Heart left ventricle (tissue), 16 donors: Measurements from ENCODE around the gene IRF2. TPM values are rescaled to one million over a fixed set of nuclear protein-coding genes. Genes with fewer than 3 reads are reported as not detected.
A peak's percentile ranks its signal among the peaks of the same experiment; 100 is the strongest.

Experiments
- ATAC-seq, 4 donors: fragments of 200-7000 bp; cut with Tn5 transposase; one replicate each; pipeline ENCODE4 v1.9.1; 2020 to 2022; ENCODE audit warnings: moderate library complexity in 4 of 4, mild to moderate bottlenecking in 3 of 4, moderate number of reproducible peaks in 1 of 4
- DNase-seq, 5 donors: peaks; one replicate each; pipeline ENCODE4 v3.0.0-alpha.2; 2020
- H3K27ac ChIP-seq, 12 donors: fragments of 200-600 bp; sonication (generic) in 4 of 12; one replicate each; pipeline versions ENCODE4 v1.5.0 to v1.8.0; 2016 to 2022; ENCODE audit warnings: mild to moderate bottlenecking in 2 of 12
- H3K27me3 ChIP-seq, 9 donors: fragments of 200-600 bp; sonication (generic) in 2 of 9; one replicate each; pipeline versions ENCODE4 v1.5.1 to v1.8.0; 2016 to 2022; ENCODE audit warnings: mild to moderate bottlenecking in 3 of 9
- H3K36me3 ChIP-seq, 9 donors: fragments of 200-600 bp; sonication (generic) in 2 of 9; one replicate each; pipeline versions ENCODE4 v1.5.0 to v1.8.0; 2018 to 2022; ENCODE audit warnings: mild to moderate bottlenecking in 2 of 9
- H3K4me1 ChIP-seq, 12 donors: fragments of 200-600 bp; sonication (generic) in 4 of 12; one replicate each; pipeline versions ENCODE4 v1.5.0 to v1.8.0; 2016 to 2022; ENCODE audit warnings: mild to moderate bottlenecking in 3 of 12
- H3K4me3 ChIP-seq, 12 donors: fragments of 200-600 bp; sonication (generic) in 4 of 12; one replicate each; pipeline versions ENCODE4 v1.5.0 to v1.8.0; 2017 to 2022; ENCODE audit warnings: mild to moderate bottlenecking in 9 of 12, moderate library complexity in 4 of 12
- H3K9me3 ChIP-seq, 12 donors: fragments of 200-600 bp; sonication (generic) in 4 of 12; one replicate each; pipeline versions ENCODE4 v1.5.0 to v1.8.0; 2016 to 2022; ENCODE audit warnings: mild to moderate bottlenecking in 1 of 12
- CTCF ChIP-seq, 12 donors: fragments of 200-600 bp; sonication (generic) in 4 of 12; IDR thresholded peaks; one replicate each; pipeline versions ENCODE4 v1.5.0 to v1.8.0; 2018 to 2022; ENCODE audit warnings: antibody characterized with exemption in 12 of 12, mild to moderate bottlenecking in 5 of 12
- POLR2A ChIP-seq, 2 donors: fragments of 450-650 bp; IDR thresholded peaks; one replicate each; pipeline ENCODE4 v1.6.1; 2017; ENCODE audit warnings: antibody characterized with exemption in 2 of 2, mild to moderate bottlenecking in 2 of 2, moderate library complexity in 2 of 2
- WGBS, 4 donors: extraction: QIAGEN DNeasy Blood & Tissue Kit in 2 of 4; methylation state at CpG; one replicate each; pipeline versions ENCODE4 v1.1.5 to v1.1.7; 2013 to 2018; 5-methylcytosine and 5-hydroxymethylcytosine counted together
- intact Hi-C, 10 donors: fragments of 100-400 bp; cut with DNase I; formaldehyde crosslinking; loops; one replicate each; pipeline versions ENCODE4 v1.11.1 to v1.14.2; 2022
- polyA plus RNA-seq, 2 donors: library from polyadenylated mRNA; stranded (reverse); fragments of 200-250 nt; gene quantifications; one replicate each; pipeline ENCODE4 v1.2.3, GENCODE V29; 2013
- total RNA-seq, 9 donors: library from RNA; depleted of rRNA in 2 of 9; stranded (reverse); fragments of >200 nt in 2 of 9; fragmentation: NEBNext Ultra II Directional in 3 of 9; extraction: Animal tissue kit (Norgen Biotek cat#: 25700) in 3 of 9; gene quantifications; one replicate each; pipeline versions ENCODE4 v1.1.0 to v1.2.4, GENCODE V29; 2016 to 2023
- donor health status: ischemic (EF 13 %, LVEDD 7.1; RV severe dilation, severe dysfunction).
- donor health status: healthy with polysubstance abuse.
- donor health status: DM: no; HTN: yes; CAD: no.
- donor health status: DM: no; HTN: no; CAD: no.
- donor health status: ischemic (EF 25% LVEDD 6.9; RV normal size, moderate dysfunction).
- donor health status: ischemic (EF 25% LVEDD 5.7; RV mildly dilated, moderate dysfunction).
- donor health status: healthy.
- donor health status: DM: yes; HTN: yes; CAD: no.
- donor health status: ischemic (EF 35%, LVEDD 5.7; RV mildly dilated, moderate dysfunction).
- donor health status: nonischemic (EF 11% LVEDD 7.7; RV severe dilation, severe dysfunction).
- donor health status: DM: yes; HTN: yes; CAD: no.
- donor health status: PGD.
- donor health status: ischemic (EF 29% LVEDD 5.4; RV normal size, mild dysfunction).
- donor health status: nonischemic (EF 23%, LVEDD 6.1; RV moderate dilation, normal function).

IRF2 gene
- total and polyA plus RNA-seq, 11 donors = 11.5 to 47.2 (median 26.0) TPM

GRCh38 chr4:184433258-184433892 is 41.0 kb downstream of the IRF2 start:
- no peaks in the 10 kb centered on the region for H3K9me3 ChIP-seq
- no peak for ATAC-seq
- no peak for DNase-seq
- no peak for TF ChIP-seq CTCF (IDR thresholded peaks at IDR 0.05)
- intact Hi-C loops = no loop called here
- WGBS, 4 donors = 90 to 96% (median 93%) methylated on average over 17 of the region's 17 CpGs
- peak overlapping the region in 1 of 12 donors; percentile 48 for H3K27ac ChIP-seq
- H3K4me1 ChIP-seq = peaks cover 0 to 83% (median 45%) of the 10 kb centered on the region in 12 donors
- H3K36me3 ChIP-seq = peaks cover 0 to 16% (median 5%) of the 10 kb centered on the region in 9 donors
- no peak overlapping the region for H3K4me3 ChIP-seq
- H3K27me3 ChIP-seq = no peaks in the 10 kb centered on the region

- Histone ChIP-seq H3K4me1 (peaks cover 0 to 83% (median 45%) of the 10 kb centered on the region in 12 donors), H3K27ac (peak overlapping the region in 1 of 12 donors; percentile 48), H3K9me3 (no peaks in the 10 kb centered on the region), H3K4me3 (no peak overlapping the region), H3K27me3 (no peaks in the 10 kb centered on the region), H3K36me3 (peaks cover 0 to 27% (median 16%) of the 10 kb centered on the region in 9 donors)
- TF ChIP-seq POLR2A (IDR thresholded peaks at IDR 0.05) (no peak), CTCF (IDR thresholded peaks at IDR 0.05) (no peak)
- DNase-seq = no peak
- 88 to 92% (median 92%) methylated on average over 16 of the region's 16 CpGs for WGBS, 4 donors
- ATAC-seq = peak in 2 of 4 donors; percentile 45 to 49
- intact Hi-C loops = no loop called here
Measured at GRCh38 chr4:184432127-184432922, 42.0 kb downstream of the IRF2 start.

GRCh38 chr4:184430163-184430562 is 44.2 kb downstream of the IRF2 start:
- peaks cover 0 to 48% (median 36%) of the 10 kb centered on the region in 9 donors for H3K36me3 ChIP-seq
- peak overlapping the region in 1 of 12 donors; percentile 38 for H3K27ac ChIP-seq
- TF ChIP-seq CTCF (IDR thresholded peaks at IDR 0.05) = no peak
- no peak for TF ChIP-seq POLR2A (IDR thresholded peaks at IDR 0.05)
- no peaks in the 10 kb centered on the region for H3K27me3 ChIP-seq
- intact Hi-C loops = no loop called here
- DNase-seq = no peak
- ATAC-seq = peak in 2 of 4 donors; percentile 6 to 25
- H3K4me3 ChIP-seq = no peak overlapping the region
- WGBS, 4 donors = 82 to 88% (median 88%) methylated on average over 6 of the region's 6 CpGs
- peaks cover 0 to 81% (median 44%) of the 10 kb centered on the region in 12 donors for H3K4me1 ChIP-seq
- H3K9me3 ChIP-seq = no peaks in the 10 kb centered on the region

DNA sequence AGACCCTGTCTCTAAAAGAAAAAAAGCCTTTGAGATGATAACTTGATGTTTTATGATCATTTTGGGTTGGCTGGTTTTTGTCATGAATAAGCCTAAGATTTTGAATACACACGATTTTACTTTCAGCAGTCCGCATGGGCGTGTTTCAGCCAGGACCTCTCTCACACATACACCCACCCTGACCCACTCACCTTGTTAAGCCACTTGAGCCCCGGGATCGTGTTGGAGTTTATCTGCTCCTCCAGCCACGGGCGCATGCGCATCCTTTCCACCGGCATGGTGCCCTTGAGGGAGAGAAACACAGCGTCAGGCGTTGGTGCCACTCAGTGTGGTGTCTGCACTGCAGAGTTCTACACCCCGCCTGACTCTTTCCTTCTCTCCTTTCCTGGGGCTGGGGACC is 45.6 kb downstream of the IRF2 start:
- Histone ChIP-seq H3K4me1 (peaks cover 0 to 87% (median 45%) of the 10 kb centered on the region in 12 donors), H3K27me3 (no peaks in the 10 kb centered on the region)
- WGBS, 4 donors = 91 to 95% (median 92%) methylated on average over 12 of the region's 12 CpGs

More for the DNA sequence above, 45.6 kb downstream of the IRF2 start:
- intact Hi-C loops = loop anchor here in 1 of 10 donors (10.0 kb wide), 1 partner anchor 46 kb away; the partner anchor contains the start of gene IRF2
- Histone ChIP-seq H3K4me3 (no peak overlapping the region), H3K9me3 (no peaks in the 10 kb centered on the region), H3K27ac (peak overlapping the region in 1 of 12 donors; percentile 40), H3K36me3 (peaks cover 0 to 56% (median 40%) of the 10 kb centered on the region in 9 donors)
- DNase-seq = no peak
- TF ChIP-seq POLR2A (IDR thresholded peaks at IDR 0.05) (no peak), CTCF (IDR thresholded peaks at IDR 0.05) (no peak)
- ATAC-seq = no peak
